ENCODE results near the gene PRKAR1A.
"Not testable (repeated sequence)": the region's sequence is repeated elsewhere in the genome, so short reads cannot be mapped to it uniquely, and the experiment has no call there.

PRKAR1A gene

DNA sequence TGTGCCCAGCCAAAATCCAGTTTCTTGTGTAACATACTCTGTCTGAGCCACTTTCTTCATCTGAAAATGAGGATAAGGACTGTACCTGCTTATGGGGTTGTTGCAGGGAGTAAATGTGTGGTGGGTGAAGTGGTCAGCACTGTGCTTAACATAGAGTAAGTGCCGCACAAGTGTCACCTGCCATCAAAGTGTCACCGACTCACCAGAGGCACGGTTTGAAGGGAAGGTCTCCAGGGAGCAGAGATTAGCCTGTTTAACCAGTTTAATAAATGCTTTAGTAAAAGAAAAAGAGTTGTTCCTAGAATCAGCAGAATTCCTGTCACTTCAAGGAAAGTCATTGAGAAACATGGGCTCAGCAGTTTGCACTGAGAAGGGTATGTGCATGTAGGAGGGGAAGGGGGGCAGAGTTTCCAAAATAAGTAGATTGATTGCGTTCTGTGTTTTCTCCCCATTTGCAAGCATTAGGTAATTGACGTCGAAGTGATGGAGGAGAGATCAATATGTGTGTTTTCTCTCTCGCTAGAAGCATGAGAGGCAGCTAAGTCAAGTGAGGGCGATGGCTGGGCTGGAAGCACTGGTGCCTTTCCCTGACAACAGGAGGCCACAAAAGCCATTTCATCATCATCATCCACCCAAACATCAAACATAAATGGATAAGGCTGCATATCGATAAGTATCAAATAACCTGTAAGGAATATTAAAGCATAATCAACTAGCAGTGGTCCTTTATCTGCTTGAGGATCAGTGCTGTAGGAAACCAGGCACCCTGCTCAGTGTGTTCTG, 69.8 kb downstream of the PRKAR1A start:
- Mint-ChIP-seq H3K36me3 (ENCODE audit: insufficient read depth) (peaks cover 4% of the 10 kb centered on the region), H3K27ac (no peak overlapping the region), H3K4me3 (no peak overlapping the region), H3K27me3 (peaks cover 19 to 45% of the 10 kb centered on the region in 2 donors), H3K9me3 (no peaks in the 10 kb centered on the region), H3K4me1 (ENCODE audit: low read depth in 2 of 2) (no peaks in the 10 kb centered on the region)
- ATAC-seq (replicated peaks): no peak
- no peak for DNase-seq

DNA sequence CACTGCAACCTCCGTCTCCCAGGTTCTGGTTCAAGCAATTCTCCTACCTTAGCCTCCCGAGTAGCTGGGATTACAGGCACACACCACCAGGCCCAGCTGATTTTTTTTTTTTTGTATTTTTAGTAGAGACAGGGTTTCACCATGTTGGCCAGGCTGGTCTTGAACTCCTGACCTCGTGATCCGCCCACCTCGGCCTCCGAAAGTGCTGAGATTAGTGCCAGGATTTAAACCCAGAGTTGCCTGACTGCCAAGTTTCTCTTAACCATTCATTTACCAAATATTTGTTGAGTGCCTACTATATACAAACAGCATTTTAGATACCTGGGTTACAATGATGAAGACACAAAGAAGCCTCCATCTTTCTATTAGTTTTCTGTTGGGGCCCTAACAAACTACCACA, 70.6 kb downstream of the PRKAR1A start:
- H3K4me3 Mint-ChIP-seq; H3K27ac Mint-ChIP-seq; H3K36me3 Mint-ChIP-seq (ENCODE audit: insufficient read depth); ATAC-seq (replicated peaks); DNase-seq; H3K4me1 Mint-ChIP-seq (ENCODE audit: low read depth in 2 of 2); H3K9me3 Mint-ChIP-seq: not testable (repeated sequence)
- peaks cover 21 to 53% of the 10 kb centered on the region in 2 donors for H3K27me3 Mint-ChIP-seq

DNA sequence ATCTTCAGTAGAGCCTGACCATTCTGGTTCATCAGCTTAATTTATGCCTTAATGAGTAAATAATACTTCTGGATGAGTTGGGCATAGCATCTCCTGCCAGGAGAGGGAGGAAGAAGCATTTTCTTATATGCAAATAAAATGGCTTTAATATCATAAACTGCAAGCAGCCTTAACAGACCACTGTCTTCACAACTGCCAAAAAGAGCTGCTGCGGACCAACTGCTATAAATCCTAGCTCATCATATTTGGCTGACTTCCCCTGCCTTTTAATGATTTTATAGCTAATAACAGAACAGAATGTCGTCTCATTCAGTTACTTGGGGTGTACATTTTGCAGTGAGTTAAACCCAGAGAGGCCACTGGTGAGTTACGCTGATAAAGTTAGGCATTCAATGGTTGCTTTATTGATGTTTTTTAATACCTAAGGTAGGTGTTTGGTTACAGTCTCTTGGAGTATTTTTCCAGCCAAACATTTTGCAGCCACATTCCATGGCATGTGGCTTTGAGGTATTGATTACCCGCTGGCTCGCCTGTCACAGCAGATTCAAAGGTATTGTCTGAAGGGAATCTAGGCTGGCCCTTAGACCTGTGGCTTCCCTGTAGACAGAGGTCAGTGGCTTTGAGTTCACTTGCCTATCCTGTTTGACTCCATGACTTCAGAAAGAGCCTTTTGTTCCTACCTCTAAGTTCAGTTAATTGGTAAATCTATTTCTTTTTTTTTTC, 72.5 kb downstream of the PRKAR1A start:
- H3K9me3 Mint-ChIP-seq: no peaks in the 10 kb centered on the region
- H3K36me3 Mint-ChIP-seq (ENCODE audit: insufficient read depth): peaks cover 5% of the 10 kb centered on the region
- no peak for DNase-seq
- no peaks in the 10 kb centered on the region for H3K4me1 Mint-ChIP-seq (ENCODE audit: low read depth in 2 of 2)
- H3K4me3 Mint-ChIP-seq: no peak overlapping the region
- ATAC-seq (replicated peaks): no peak
- no peak overlapping the region for H3K27ac Mint-ChIP-seq
- H3K27me3 Mint-ChIP-seq: peaks cover 21 to 40% of the 10 kb centered on the region in 2 donors

DNA sequence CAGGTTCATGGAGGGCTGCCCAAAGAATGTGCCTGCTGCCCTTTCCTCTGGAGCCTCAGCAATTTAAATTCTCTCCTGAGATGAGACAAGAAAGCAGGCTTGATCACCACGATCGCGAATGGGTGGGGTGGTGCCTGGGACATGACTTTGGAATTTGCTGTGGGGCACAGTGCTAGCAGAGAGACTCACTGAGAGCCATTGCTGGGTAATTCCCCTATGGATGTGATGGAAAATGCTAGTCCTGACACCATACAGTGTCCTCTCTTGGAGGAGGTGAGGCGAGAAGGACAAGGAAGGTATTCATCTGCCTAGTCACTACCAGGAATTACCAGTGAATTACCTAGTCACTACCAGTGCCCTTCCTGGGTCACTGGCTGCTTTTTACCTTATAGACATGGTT, 73.4 kb downstream of the PRKAR1A start:
- Mint-ChIP-seq H3K36me3 (ENCODE audit: insufficient read depth) (peaks cover 5% of the 10 kb centered on the region), H3K4me3 (no peak overlapping the region), H3K27ac (no peak overlapping the region), H3K27me3 (peaks cover 22 to 39% of the 10 kb centered on the region in 2 donors), H3K9me3 (no peaks in the 10 kb centered on the region), H3K4me1 (ENCODE audit: low read depth in 2 of 2) (no peaks in the 10 kb centered on the region)
- DNase-seq: no peak
- no peak for ATAC-seq (replicated peaks)

DNA sequence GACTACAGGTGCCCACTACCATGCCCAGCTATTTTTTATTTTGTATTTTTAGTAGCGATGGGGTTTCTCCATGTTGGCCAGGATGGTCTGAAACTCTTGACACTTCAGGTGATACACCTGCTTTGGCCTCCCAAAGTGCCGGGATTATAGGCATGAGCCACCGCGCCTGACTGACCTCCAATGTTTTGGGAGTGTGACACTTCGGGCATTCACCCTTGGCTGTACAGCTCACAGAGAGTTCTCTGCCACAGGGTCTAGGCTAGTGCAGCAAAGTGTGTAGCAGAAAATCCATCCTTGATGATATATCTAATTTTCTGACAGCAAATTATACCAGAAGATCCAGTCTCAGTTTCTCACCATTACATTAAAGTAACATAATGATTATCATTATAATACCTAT, 74.8 kb downstream of the PRKAR1A start:
- no peak for ATAC-seq (replicated peaks)
- H3K4me3 Mint-ChIP-seq: no peak overlapping the region
- peaks cover 5% of the 10 kb centered on the region for H3K36me3 Mint-ChIP-seq (ENCODE audit: insufficient read depth)
- peaks cover 29 to 47% of the 10 kb centered on the region in 2 donors for H3K27me3 Mint-ChIP-seq
- H3K4me1 Mint-ChIP-seq (ENCODE audit: low read depth in 2 of 2): no peaks in the 10 kb centered on the region
- no peak overlapping the region for H3K27ac Mint-ChIP-seq
- no peak for DNase-seq
- no peaks in the 10 kb centered on the region for H3K9me3 Mint-ChIP-seq

DNA sequence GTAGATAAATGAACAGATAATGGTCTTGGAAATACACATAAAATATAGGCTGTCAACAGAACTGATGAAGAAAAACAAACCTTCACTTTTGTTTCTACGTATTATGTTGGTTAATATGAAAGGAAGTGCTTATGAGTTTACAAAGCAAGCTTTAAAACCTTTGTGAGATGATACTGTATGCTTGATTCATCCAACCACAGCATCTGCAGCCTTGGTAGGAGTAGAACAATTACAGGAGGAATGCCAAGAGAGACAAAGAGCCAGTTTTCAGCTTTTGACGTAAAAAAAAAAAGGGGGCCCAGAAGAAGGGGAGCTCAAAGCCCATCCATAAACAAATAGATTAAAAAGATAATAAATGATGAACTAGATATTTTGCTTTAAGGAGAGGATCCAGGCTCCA, 75.6 kb downstream of the PRKAR1A start:
- no peak overlapping the region for H3K4me3 Mint-ChIP-seq
- no peaks in the 10 kb centered on the region for H3K4me1 Mint-ChIP-seq (ENCODE audit: low read depth in 2 of 2)
- no peak for ATAC-seq (replicated peaks)
- H3K27me3 Mint-ChIP-seq: peaks cover 27 to 50% of the 10 kb centered on the region in 2 donors
- no peak overlapping the region for H3K27ac Mint-ChIP-seq
- H3K9me3 Mint-ChIP-seq: no peaks in the 10 kb centered on the region
- H3K36me3 Mint-ChIP-seq (ENCODE audit: insufficient read depth): peaks cover 5% of the 10 kb centered on the region
- no peak for DNase-seq

DNA sequence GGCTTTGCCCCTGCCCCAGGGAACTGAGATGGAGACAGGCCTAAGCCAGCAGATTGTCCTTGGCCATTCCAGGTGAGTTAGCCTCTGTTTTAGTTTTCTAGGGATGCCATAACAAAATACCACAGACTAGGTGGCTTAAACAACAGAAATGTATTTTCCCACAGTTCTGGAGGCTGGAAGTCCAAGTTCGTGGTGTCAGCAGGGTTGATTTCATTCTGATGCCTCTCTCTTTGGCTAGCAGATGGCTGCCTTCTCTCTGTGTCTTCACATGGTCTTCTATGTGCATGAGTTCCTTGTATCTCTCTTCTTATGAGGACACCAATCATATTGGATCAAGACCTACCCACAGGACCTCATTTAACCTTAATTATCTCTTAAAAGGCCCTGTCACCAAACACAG, 76.1 kb downstream of the PRKAR1A start:
- no peaks in the 10 kb centered on the region for H3K4me1 Mint-ChIP-seq (ENCODE audit: low read depth in 2 of 2)
- DNase-seq (no peak), ATAC-seq (replicated peaks) (no peak)
- H3K9me3 Mint-ChIP-seq: no peaks in the 10 kb centered on the region
- no peak overlapping the region for H3K4me3 Mint-ChIP-seq
- no peak overlapping the region for H3K27ac Mint-ChIP-seq
- H3K36me3 Mint-ChIP-seq (ENCODE audit: insufficient read depth): peaks cover 5% of the 10 kb centered on the region
- peaks cover 30 to 55% of the 10 kb centered on the region in 2 donors for H3K27me3 Mint-ChIP-seq

DNA sequence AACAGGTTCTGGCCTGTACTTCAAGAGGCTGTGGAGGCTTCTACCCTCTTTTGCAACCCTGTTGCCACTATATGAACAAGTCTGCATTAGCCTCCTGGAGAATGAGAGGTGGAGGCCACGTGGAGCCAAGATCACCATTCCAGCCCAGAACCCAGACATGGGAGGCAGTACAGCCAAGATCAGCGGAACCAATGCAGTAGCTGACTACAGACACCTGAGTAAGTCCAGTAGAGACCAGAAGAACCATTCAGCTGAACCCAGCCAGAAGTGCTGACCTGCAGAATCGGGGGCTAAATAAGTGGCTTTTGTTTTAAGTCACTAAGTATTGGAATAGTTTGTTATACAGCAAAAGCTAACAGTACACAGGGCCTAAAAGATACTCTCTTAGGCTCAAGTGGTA, 76.9 kb downstream of the PRKAR1A start:
- Mint-ChIP-seq H3K9me3 (no peaks in the 10 kb centered on the region), H3K4me1 (ENCODE audit: low read depth in 2 of 2) (no peaks in the 10 kb centered on the region), H3K4me3 (no peak overlapping the region), H3K27ac (no peak overlapping the region), H3K36me3 (ENCODE audit: insufficient read depth) (peaks cover 5% of the 10 kb centered on the region), H3K27me3 (peaks cover 37 to 63% of the 10 kb centered on the region in 2 donors)
- DNase-seq: no peak
- ATAC-seq (replicated peaks): no peak

DNA sequence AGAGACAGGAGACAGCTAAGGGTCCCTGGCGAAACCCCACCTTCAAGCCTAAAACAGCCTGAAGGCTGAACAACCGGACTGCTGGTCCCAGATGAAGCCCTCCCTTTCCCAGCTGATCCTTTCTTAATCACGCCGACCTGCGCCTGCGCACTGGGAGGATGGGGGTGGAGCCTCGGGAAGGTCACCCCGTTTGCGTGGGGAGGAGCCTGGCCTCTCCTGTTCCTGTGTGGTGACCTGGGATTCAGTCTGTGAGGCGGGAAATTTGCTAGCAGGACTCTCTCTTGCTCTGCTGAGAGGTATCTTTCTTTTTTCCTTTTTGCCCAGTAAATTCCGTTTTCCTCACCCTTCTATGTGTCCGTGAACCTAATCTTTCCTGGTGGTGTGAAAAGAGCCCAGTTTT, 79.4 kb downstream of the PRKAR1A start:
- DNase-seq (no peak), ATAC-seq (replicated peaks) (no peak)
- H3K27me3 Mint-ChIP-seq: peaks cover 50 to 80% of the 10 kb centered on the region in 2 donors
- peaks cover 5% of the 10 kb centered on the region for H3K36me3 Mint-ChIP-seq (ENCODE audit: insufficient read depth)
- H3K9me3 Mint-ChIP-seq: no peaks in the 10 kb centered on the region
- no peak overlapping the region for H3K27ac Mint-ChIP-seq
- peaks cover 0 to 2% of the 10 kb centered on the region in 2 donors for H3K4me1 Mint-ChIP-seq (ENCODE audit: low read depth in 2 of 2)
- H3K4me3 Mint-ChIP-seq: no peak overlapping the region

DNA sequence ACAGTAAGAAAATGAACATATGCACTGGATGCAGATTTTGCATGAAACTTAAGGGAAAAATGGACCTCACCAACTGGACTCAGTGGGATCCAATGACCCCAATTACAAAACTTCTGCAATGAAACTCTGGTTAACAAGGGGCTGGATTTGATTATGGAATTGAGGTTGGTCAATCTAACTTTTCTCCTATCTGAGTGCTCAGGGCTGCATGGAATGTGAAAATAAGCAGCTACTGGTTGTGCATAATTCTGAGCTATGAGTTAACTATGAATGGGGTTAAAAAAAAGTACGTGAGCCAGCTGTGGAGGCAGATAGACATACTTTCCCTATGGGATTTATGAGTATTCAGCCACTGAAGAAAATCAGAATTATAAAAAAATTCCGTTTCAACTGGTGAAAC, 79.8 kb downstream of the PRKAR1A start:
- Mint-ChIP-seq H3K4me3 (no peak overlapping the region), H3K4me1 (ENCODE audit: low read depth in 2 of 2) (peaks cover 0 to 2% of the 10 kb centered on the region in 2 donors), H3K27me3 (peaks cover 52 to 80% of the 10 kb centered on the region in 2 donors), H3K9me3 (no peaks in the 10 kb centered on the region), H3K36me3 (ENCODE audit: insufficient read depth) (peaks cover 2% of the 10 kb centered on the region), H3K27ac (no peak overlapping the region)
- no peak for ATAC-seq (replicated peaks)
- no peak for DNase-seq

DNA sequence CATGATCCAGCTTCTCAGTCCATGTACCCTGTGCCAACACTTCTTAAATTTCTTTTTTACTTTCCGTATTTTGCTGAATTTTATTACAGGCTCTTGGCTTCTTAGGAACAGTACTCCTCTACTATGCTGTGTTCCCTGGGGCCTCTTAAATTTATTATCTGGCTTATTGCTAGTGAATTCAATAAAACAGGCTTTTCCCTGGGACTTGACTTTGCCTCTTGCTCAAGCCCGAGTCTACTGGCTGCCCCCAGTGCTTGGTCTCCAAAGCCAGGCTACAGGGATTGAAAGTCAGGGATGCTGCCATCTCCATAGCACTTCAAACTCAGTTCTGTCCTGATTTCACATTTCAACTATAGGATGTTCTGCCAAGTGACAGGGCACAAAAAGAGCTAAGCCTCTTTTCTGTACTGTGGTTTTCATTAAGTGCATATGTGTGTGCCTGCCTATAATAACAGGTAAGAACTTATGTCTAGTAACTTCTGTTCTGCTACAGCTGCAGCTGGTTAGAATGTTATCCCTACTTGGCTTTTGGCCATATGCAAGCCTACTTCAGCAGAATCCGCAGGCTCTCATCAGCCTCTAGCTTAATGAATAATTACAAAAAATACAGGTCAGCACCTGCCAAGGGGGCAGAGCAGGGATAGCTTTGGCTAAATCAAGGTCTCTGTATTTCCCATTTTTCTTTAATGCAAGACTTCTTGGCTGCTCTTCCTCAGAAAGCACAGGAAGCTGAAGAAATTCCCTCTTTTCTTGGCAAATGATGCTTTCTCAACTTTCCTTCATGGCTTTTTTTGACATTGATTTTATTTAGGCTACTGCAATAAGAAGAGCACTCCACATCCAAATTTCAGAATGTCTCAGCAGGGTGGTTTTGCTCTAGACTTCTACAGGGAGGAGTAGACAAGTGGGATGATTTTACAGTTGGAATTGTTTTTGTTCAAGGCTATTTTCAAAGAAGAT, 80.7 kb downstream of the PRKAR1A start:
- ATAC-seq (replicated peaks) (no peak), DNase-seq (no peak)
- no peaks in the 10 kb centered on the region for H3K9me3 Mint-ChIP-seq
- no peak overlapping the region for H3K4me3 Mint-ChIP-seq
- peaks cover 0 to 2% of the 10 kb centered on the region in 2 donors for H3K4me1 Mint-ChIP-seq (ENCODE audit: low read depth in 2 of 2)
- H3K27ac Mint-ChIP-seq: no peak overlapping the region
- no peaks in the 10 kb centered on the region for H3K36me3 Mint-ChIP-seq (ENCODE audit: insufficient read depth)
- H3K27me3 Mint-ChIP-seq: peaks cover 59 to 80% of the 10 kb centered on the region in 2 donors

DNA sequence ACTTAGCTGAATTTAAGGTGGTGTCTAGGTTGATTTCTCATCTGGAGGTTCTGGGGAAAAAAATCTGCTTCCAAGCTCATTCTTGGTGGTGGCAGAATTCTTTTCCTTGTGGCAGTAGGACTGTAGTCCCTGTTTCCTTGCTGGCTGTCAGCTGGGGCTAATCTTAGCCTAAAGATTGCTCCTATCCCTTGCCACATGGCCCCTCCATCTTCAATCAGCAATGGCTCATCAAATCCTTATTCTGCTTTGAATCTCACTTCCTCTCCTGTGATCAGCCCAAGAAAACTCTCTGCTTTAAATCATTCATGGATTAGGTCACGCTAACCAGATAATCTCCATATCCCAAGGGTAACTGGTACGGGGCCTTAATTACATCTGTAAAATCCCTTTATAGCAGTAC, 82.3 kb downstream of the PRKAR1A start:
- H3K36me3 Mint-ChIP-seq (ENCODE audit: insufficient read depth): no peaks in the 10 kb centered on the region
- H3K9me3 Mint-ChIP-seq: no peaks in the 10 kb centered on the region
- peaks cover under 1 to 4% of the 10 kb centered on the region in 2 donors for H3K4me1 Mint-ChIP-seq (ENCODE audit: low read depth in 2 of 2)
- no peak for DNase-seq
- H3K4me3 Mint-ChIP-seq: no peak overlapping the region
- H3K27me3 Mint-ChIP-seq: peaks cover 74 to 89% of the 10 kb centered on the region in 2 donors
- H3K27ac Mint-ChIP-seq: no peak overlapping the region
- ATAC-seq (replicated peaks): no peak

DNA sequence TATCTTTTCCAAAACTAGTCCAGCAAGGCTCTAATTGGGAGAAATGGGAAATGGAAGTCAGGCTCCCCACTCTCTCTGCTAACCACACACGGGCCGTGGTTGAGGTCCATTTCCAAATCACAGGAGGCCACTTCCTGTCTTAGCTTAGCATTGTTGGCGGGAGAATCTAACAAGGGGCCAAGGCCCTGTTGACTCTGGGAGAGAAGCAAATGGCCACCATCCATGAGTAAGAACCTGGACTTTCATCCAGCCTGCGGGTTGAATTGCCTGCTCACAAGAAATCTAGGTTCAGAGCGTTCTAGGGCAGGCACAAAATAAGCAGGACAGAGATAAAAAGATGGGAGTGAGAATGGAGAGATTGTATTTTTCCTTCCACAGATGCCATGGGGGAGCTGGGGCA, 83.3 kb downstream of the PRKAR1A start:
- Mint-ChIP-seq H3K27me3 (peaks cover 78 to 94% of the 10 kb centered on the region in 2 donors), H3K36me3 (ENCODE audit: insufficient read depth) (no peaks in the 10 kb centered on the region), H3K9me3 (no peaks in the 10 kb centered on the region), H3K4me1 (ENCODE audit: low read depth in 2 of 2) (peaks cover 4 to 6% of the 10 kb centered on the region in 2 donors), H3K27ac (no peak overlapping the region), H3K4me3 (no peak overlapping the region)
- DNase-seq (no peak), ATAC-seq (replicated peaks) (no peak)

Data from effector memory CD8-positive, alpha-beta T cell (primary cell).